Measurements from ENCODE around the gene NGEF.

Gene NGEF

DNA sequence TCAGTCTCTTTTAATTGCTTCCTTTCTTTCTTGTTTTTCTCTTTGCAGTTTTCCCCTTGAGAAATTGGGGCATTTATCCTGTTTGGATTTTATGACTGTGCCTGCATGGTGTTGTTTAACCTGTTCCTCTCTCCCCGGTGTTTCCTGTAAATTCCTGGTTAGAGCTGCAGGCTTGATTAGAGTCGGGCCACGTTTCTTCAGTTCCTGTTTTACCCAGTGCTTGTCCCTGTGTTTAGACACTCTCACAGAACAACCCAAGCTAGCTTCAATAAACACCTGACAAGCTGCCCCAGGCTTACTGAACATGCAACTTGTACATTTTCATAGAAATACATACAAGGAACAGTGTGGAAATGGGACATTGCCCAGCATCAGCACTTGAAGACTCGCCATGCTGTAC lies 53.9 kb downstream of the NGEF start:
- no peak overlapping the region for H3K4me3 ChIP-seq (ENCODE audit: low read depth, low read length)
- no peak for DNase-seq (ENCODE audit: low read depth)
- TF ChIP-seq, protein P1, sequence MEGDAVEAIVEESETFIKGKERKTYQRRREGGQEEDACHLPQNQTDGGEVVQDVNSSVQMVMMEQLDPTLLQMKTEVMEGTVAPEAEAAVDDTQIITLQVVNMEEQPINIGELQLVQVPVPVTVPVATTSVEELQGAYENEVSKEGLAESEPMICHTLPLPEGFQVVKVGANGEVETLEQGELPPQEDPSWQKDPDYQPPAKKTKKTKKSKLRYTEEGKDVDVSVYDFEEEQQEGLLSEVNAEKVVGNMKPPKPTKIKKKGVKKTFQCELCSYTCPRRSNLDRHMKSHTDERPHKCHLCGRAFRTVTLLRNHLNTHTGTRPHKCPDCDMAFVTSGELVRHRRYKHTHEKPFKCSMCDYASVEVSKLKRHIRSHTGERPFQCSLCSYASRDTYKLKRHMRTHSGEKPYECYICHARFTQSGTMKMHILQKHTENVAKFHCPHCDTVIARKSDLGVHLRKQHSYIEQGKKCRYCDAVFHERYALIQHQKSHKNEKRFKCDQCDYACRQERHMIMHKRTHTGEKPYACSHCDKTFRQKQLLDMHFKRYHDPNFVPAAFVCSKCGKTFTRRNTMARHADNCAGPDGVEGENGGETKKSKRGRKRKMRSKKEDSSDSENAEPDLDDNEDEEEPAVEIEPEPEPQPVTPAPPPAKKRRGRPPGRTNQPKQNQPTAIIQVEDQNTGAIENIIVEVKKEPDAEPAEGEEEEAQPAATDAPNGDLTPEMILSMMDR (IDR thresholded peaks at IDR 0.05; ENCODE audit: low read depth, low read length, missing control alignments) = no peak

DNA sequence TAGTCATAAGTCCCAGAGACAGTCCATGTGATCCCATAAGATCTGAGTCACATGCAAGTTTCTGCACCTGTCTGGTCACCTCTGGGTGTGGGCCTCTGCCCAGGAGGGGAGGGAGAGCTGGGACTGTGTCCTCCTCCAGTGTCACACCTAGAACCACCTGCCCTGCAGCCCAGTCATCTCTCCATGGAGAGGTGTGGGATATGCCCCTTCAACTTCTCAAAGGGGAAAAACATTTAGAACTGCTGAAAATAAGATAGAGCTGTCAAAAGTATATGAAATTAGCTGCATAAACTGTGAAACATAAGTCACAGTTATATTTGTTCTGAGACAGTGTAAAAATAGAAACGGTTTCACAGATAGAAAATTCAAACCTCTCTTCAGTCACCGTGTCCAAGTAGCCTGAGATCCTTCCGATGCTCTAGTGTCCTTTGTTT lies 55.4 kb downstream of the NGEF start:
- TF ChIP-seq, protein P1 (IDR thresholded peaks at IDR 0.05; ENCODE audit: low read depth, low read length, missing control alignments) = no peak
- no peak overlapping the region for H3K4me3 ChIP-seq (ENCODE audit: low read depth, low read length)
- no peak for DNase-seq (ENCODE audit: low read depth)

DNA sequence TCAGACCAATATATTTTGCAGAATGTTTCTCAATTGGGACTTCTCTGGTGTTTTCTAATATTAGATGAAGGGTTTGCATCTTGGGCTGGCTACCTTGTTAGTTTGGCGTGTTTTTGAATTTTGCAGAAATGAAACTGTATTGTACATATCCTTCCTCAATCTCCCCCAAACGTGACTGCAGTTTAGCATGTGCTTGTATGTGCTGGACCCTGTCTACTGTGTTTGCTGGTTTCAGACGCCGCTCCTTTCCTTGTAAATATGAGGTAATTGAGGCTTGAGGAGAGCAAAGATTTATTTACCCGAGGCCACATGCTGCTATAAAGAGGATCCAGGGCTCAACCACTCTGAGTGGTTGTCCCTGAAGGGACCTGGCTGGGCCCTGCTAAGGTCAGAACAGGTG lies 57.2 kb downstream of the NGEF start:
- peak; percentile 34 for DNase-seq (ENCODE audit: low read depth)
- no peak overlapping the region for H3K4me3 ChIP-seq (ENCODE audit: low read depth, low read length)
- TF ChIP-seq, protein P1 (IDR thresholded peaks at IDR 0.05; ENCODE audit: low read depth, low read length, missing control alignments) = no peak

DNA sequence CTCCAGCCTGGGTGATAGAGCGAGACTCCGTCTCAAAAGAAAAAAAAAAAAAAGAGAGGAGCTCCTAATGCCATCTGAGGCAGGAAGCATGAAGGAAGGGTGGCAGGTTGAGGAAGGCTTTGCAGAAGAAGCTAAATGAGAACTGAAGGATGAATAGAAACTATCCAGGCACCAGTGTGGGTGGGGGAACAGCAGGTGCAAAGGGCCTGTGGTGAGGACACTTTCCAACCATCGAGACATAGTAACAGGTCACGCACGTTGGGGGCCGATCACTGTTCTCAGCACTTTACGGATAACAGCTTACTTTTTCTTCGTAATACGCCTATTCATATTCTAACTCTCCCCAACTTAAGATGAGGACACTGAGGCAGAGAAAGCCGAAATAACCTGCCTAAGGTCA lies 58.4 kb downstream of the NGEF start:
- DNase-seq (ENCODE audit: low read depth) = no peak
- TF ChIP-seq, protein P1 (IDR thresholded peaks at IDR 0.05; ENCODE audit: low read depth, low read length, missing control alignments) = no peak
- no peak overlapping the region for H3K4me3 ChIP-seq (ENCODE audit: low read depth, low read length)

DNA sequence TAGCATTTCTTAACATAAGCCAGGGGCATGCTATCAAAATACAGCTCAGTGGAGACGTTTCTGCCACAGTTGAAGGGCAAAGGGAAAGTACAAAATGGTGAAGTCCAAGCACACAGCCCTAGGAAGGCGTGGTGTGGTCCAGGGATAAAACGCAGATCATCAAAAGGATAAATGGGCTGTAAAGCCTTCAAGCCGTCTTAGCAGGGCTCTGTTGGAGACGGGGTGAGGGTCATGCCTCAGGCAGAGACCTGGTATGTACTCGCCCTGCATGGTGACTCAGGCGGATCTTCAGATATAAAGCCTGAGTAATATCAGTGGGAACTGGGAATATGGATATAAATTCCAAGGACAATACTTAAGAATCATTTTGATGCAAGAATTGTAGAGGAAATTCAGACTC lies 61.2 kb downstream of the NGEF start:
- TF ChIP-seq, protein P1 (IDR thresholded peaks at IDR 0.05; ENCODE audit: low read depth, low read length, missing control alignments) = no peak
- no peak overlapping the region for H3K4me3 ChIP-seq (ENCODE audit: low read depth, low read length)
- DNase-seq (ENCODE audit: low read depth) = no peak

DNA sequence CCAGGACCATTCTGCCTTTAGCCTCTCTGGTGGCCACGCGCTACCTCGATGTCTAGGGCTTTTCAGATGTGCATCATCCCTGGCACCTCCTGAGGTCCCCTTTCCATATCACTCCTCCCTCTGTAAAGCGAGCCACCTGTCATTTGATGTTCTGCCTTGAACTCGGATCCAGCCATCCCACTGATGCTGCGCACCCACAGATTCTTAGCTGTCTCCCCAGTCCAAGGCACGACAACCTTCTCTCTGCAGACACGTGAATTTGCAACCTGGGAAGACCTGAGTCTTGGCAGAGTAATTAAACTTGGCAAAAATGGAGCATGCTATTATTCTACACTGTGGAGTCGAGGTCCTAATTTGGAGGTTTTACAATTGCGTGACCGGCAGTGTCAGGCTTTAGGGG lies 61.9 kb downstream of the NGEF start:
- TF ChIP-seq, protein P1 (IDR thresholded peaks at IDR 0.05; ENCODE audit: low read depth, low read length, missing control alignments) = no peak
- no peak overlapping the region for H3K4me3 ChIP-seq (ENCODE audit: low read depth, low read length)
- DNase-seq (ENCODE audit: low read depth) = no peak

DNA sequence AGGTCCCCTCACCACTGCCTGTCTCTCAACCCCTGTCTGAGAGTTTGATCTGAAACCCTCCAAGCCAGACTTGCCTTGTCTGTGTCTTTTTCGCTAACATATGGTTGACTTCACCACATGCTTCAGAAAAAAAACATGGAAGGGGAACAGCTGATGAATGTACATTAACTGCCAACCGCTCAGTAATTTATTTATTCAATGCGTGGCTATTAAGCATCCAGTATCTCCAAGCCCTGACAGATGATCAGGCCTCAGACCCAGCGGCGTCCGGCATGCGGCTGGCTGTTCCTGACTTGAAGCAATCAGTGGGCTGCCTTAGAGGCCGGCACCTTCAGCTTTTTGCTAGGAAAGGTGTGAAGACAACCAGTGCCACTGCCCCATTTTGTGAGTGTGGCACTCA lies 62.3 kb downstream of the NGEF start:
- TF ChIP-seq, protein P1 (IDR thresholded peaks at IDR 0.05; ENCODE audit: low read depth, low read length, missing control alignments) = no peak
- no peak for DNase-seq (ENCODE audit: low read depth)
- no peak overlapping the region for H3K4me3 ChIP-seq (ENCODE audit: low read depth, low read length)
